ENCODE results near the gene ASPM. TPM values are rescaled to one million over a fixed set of nuclear protein-coding genes. Genes with fewer than 3 reads are reported as not detected.

The ASPM gene
- total RNA-seq, 1 experiment from 2014 or later: 57.6 TPM

DNA sequence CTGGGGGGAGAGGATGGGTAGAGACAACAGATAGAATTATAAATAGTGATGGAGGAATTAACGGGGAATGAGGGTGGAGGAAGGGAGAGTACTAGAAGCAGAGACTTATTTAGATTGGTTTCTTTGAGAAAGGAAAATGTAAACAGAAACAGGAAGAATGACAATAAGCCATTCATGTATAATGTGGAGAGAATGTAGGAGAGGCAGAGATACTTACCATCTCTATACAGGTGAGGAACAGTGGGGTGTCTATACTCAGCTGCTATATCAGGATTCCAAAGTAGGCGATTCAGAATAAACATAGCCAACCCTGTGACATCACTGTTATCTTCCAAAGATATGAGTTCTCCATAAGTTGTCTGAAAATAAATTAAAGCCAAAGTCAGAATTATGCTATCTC, 16.8 kb downstream of the ASPM start:
- CTCF ChIA-PET: no interaction called here
- no peak overlapping the region for H3K27ac ChIP-seq

DNA sequence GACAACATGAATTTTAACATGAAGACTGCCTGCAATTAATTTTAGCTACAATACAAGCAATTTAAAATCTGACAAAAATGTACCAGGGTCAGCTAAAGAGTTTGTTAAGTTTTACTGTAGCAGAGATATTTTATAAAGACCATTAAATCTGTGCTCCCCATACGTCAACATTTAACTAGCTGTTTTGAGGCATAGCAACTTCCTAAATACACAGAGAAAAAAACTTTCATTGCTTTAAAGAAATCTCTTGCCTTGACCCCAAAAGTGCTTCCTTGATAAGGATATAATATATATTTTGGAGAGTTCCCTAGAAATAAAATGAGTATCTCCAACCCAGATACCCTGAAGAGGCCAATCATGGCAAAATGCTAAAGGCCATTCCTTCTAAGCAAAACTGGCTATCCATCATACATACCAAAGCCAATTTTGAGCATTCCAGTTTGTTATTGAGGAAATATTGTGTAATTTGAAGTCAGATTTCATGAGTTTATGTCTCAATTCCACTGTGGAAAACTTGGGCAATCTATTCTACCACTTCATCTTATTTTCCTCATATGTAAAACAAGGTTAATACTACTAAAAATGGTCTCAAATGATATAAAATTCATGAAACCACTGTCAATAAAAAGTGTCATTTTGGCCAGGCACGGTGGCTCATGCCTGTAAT, 19.1 kb downstream of the ASPM start:
- Histone ChIP-seq H3K27ac (no peak overlapping the region), H3K4me2 (no peak overlapping the region), H4K20me1 (ENCODE audit: insufficient read depth) (no peaks in the 10 kb centered on the region), H3K9me2 (ENCODE audit: insufficient read depth) (no peaks in the 10 kb centered on the region), H3F3A (ENCODE audit: insufficient read depth, low read depth) (no peaks in the 10 kb centered on the region; the same call in 1 of the 2 replicates), H2AFZ (no peak overlapping the region), H3K79me2 (ENCODE audit: low read depth) (no peaks in the 10 kb centered on the region), H3K9me3 (ENCODE audit: insufficient read depth, low read depth) (no peaks in the 10 kb centered on the region), H3K27me3 (ENCODE audit: insufficient read depth, low read depth) (no peaks in the 10 kb centered on the region), H3K36me3 (ENCODE audit: low read depth) (peaks cover 32% of the 10 kb centered on the region), H3K4me3 (no peak overlapping the region), H3K4me1 (replicated peaks; ENCODE audit: insufficient read depth) (no peaks in the 10 kb centered on the region)
- intact Hi-C loops (cut with micrococcal nuclease; ENCODE audit: unreplicated experiment): no loop called here
- CTCF ChIA-PET: no interaction called here
- TF ChIP-seq, protein P1, sequence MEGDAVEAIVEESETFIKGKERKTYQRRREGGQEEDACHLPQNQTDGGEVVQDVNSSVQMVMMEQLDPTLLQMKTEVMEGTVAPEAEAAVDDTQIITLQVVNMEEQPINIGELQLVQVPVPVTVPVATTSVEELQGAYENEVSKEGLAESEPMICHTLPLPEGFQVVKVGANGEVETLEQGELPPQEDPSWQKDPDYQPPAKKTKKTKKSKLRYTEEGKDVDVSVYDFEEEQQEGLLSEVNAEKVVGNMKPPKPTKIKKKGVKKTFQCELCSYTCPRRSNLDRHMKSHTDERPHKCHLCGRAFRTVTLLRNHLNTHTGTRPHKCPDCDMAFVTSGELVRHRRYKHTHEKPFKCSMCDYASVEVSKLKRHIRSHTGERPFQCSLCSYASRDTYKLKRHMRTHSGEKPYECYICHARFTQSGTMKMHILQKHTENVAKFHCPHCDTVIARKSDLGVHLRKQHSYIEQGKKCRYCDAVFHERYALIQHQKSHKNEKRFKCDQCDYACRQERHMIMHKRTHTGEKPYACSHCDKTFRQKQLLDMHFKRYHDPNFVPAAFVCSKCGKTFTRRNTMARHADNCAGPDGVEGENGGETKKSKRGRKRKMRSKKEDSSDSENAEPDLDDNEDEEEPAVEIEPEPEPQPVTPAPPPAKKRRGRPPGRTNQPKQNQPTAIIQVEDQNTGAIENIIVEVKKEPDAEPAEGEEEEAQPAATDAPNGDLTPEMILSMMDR (conservative IDR thresholded peaks at IDR 0.05): no peak
- no peak for TF ChIP-seq EZH2 (IDR thresholded peaks at IDR 0.05; ENCODE audit: low read depth)
- BruUV-seq (replicated peaks): no TSS peak
- POLR2A ChIA-PET (ENCODE audit: unreplicated experiment): no interaction called here
- no peak for DNase-seq

More for the DNA sequence above, 16.8 kb downstream of the ASPM start:
- Histone ChIP-seq H3K9me2 (ENCODE audit: insufficient read depth) (no peaks in the 10 kb centered on the region), H2AFZ (no peak overlapping the region), H3F3A (ENCODE audit: insufficient read depth, low read depth) (no peaks in the 10 kb centered on the region; the same call in 1 of the 2 replicates), H3K9me3 (ENCODE audit: insufficient read depth, low read depth) (no peaks in the 10 kb centered on the region), H3K36me3 (ENCODE audit: low read depth) (peaks cover 35% of the 10 kb centered on the region), H3K4me2 (no peak overlapping the region), H4K20me1 (ENCODE audit: insufficient read depth) (no peaks in the 10 kb centered on the region), H3K27me3 (ENCODE audit: insufficient read depth, low read depth) (no peaks in the 10 kb centered on the region), H3K4me1 (replicated peaks; ENCODE audit: insufficient read depth) (no peaks in the 10 kb centered on the region), H3K4me3 (no peak overlapping the region), H3K79me2 (ENCODE audit: low read depth) (no peaks in the 10 kb centered on the region)
- no TSS peak for BruUV-seq (replicated peaks)
- TF ChIP-seq, protein P1 (conservative IDR thresholded peaks at IDR 0.05): no peak
- TF ChIP-seq EZH2 (IDR thresholded peaks at IDR 0.05; ENCODE audit: low read depth): no peak
- no peak for DNase-seq
- POLR2A ChIA-PET (ENCODE audit: unreplicated experiment): no interaction called here
- intact Hi-C loops (cut with micrococcal nuclease; ENCODE audit: unreplicated experiment): no loop called here

DNA sequence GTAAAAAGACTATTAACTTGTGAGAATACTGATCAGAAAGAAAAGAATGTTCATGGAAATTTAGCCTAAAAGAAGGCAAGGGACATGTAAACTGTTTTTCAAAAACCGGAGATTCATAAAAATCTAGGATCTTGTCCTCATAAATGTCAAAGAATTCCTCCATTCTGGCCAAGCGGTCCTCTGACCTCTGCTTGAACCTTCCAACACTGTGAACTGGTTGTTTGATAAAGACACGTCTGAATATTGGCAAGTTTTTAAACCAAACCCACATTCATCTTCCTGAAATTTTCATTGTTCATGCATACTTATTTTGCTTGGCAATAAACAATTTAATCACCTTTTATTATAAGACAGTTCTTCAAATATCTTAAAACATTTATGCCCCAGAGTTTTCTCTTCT, 19.8 kb downstream of the ASPM start:
- no TSS peak for BruUV-seq (replicated peaks)
- Histone ChIP-seq H3K4me1 (replicated peaks; ENCODE audit: insufficient read depth) (no peaks in the 10 kb centered on the region), H3K36me3 (ENCODE audit: low read depth) (peaks cover 35% of the 10 kb centered on the region), H3K4me3 (no peak overlapping the region), H3K9me2 (ENCODE audit: insufficient read depth) (no peaks in the 10 kb centered on the region), H3K79me2 (ENCODE audit: low read depth) (no peaks in the 10 kb centered on the region), H3K27me3 (ENCODE audit: insufficient read depth, low read depth) (no peaks in the 10 kb centered on the region), H2AFZ (no peak overlapping the region), H3K9me3 (ENCODE audit: insufficient read depth, low read depth) (no peaks in the 10 kb centered on the region), H3F3A (ENCODE audit: insufficient read depth, low read depth) (no peaks in the 10 kb centered on the region; the same call in 1 of the 2 replicates), H4K20me1 (ENCODE audit: insufficient read depth) (no peaks in the 10 kb centered on the region), H3K4me2 (no peak overlapping the region), H3K27ac (no peak overlapping the region)
- CTCF ChIA-PET: no interaction called here
- no peak for TF ChIP-seq EZH2 (IDR thresholded peaks at IDR 0.05; ENCODE audit: low read depth)
- TF ChIP-seq, protein P1 (conservative IDR thresholded peaks at IDR 0.05): no peak
- intact Hi-C loops (cut with micrococcal nuclease; ENCODE audit: unreplicated experiment): no loop called here
- no peak for DNase-seq
- POLR2A ChIA-PET (ENCODE audit: unreplicated experiment): no interaction called here
